Panc1 (cell line): ENCODE measurements around the gene KLHDC9. TPM values are rescaled to one million over a fixed set of nuclear protein-coding genes. Genes with fewer than 3 reads are reported as not detected.

Experiments used
- ATAC-seq: fragments of 200-7000 bp; cut with Tn5 transposase; 2 replicates; pipeline ENCODE4 v1.9.1; 2020; ENCODE audit warnings: mild to moderate bottlenecking, moderate library complexity
- BruUV-seq: library from RNA; stranded (reverse); fragments of 400-500 nt; replicated peaks from 2 replicates; lab custom pipeline; 2021; lab: Mats Ljungman, UMichigan
- CTCF ChIA-PET: fragments of 300-600 bp; sonication (Branson Sonifier 250); formaldehyde crosslinking; loops from one replicate; lab custom pipeline; 2022; ENCODE audit warnings: antibody characterized with exemption; lab: Charles Lee
- POLR2A ChIA-PET: fragments of 300-600 bp; sonication (Branson Sonifier 250); formaldehyde crosslinking; loops from one replicate; lab custom pipeline; 2022; ENCODE audit warnings: antibody characterized with exemption; lab: Charles Lee
- DNase-seq: peaks from one replicate; pipeline ENCODE4 v3.0.0-alpha.2; 2010; ENCODE audit warnings: low read depth, low spot score
- H3K27ac ChIP-seq: 2 replicates; pipeline ENCODE4 v1.5.1; 2011; ENCODE audit warnings: mild to moderate bottlenecking, low read length, inconsistent platforms
- H3K27me3 ChIP-seq: fragments of 200-500 bp; sonication (Bioruptor generic); 2 replicates; pipeline ENCODE4 v1.6.0; 2014; ENCODE audit warnings: low read length, inconsistent platforms; ENCODE audit not compliant: control insufficient read depth, insufficient read depth
- H3K36me3 ChIP-seq: fragments of 200-500 bp; sonication (Bioruptor generic); 2 replicates; pipeline ENCODE4 v1.5.1; 2014; ENCODE audit warnings: inconsistent platforms, mild to moderate bottlenecking, low read length, moderate library complexity; ENCODE audit not compliant: control insufficient read depth, insufficient read depth
- H3K4me1 ChIP-seq: 2 replicates; pipeline ENCODE4 v1.5.1; 2011; ENCODE audit warnings: inconsistent platforms, mild to moderate bottlenecking, low read length, moderate library complexity; ENCODE audit not compliant: control insufficient read depth, insufficient read depth
- H3K4me3 ChIP-seq, 2 experiments: 2 replicates each; pipeline ENCODE4 v1.5.1; 2011 to 2012; ENCODE audit warnings: low read depth in 2 of 2, low read length in 2 of 2, mild to moderate bottlenecking in 2 of 2, inconsistent platforms in 1 of 2, moderate library complexity in 1 of 2
- H3K9me3 ChIP-seq: fragments of 200-500 bp; sonication (Bioruptor generic); 2 replicates; pipeline ENCODE4 v1.5.1; 2014; ENCODE audit warnings: low read depth, mild to moderate bottlenecking, inconsistent platforms, low read length, moderate library complexity; ENCODE audit not compliant: control insufficient read depth, insufficient read depth
- CTCF ChIP-seq: fragments of 450-650 bp; IDR thresholded peaks from 2 replicates; pipeline ENCODE4 v1.5.1; 2017; ENCODE audit warnings: mild to moderate bottlenecking
- POLR2AphosphoS5 ChIP-seq: IDR thresholded peaks from 2 replicates; pipeline ENCODE4 v1.6.1; 2012; ENCODE audit warnings: mild to moderate bottlenecking, low read depth, low read length, moderate library complexity
- REST ChIP-seq, 2 experiments: IDR thresholded peaks; 2 replicates each; pipeline ENCODE4 v1.6.1; 2011 to 2012; ENCODE audit warnings: low read depth in 2 of 2, control low read depth in 1 of 2, low read length in 1 of 2, mild to moderate bottlenecking in 1 of 2, moderate library complexity in 1 of 2; ENCODE audit not compliant: insufficient read depth in 1 of 2
- SIN3A ChIP-seq: IDR thresholded peaks from 2 replicates; pipeline ENCODE4 v1.6.1; 2012; ENCODE audit warnings: low read depth, mild to moderate bottlenecking, low read length, moderate library complexity, borderline replicate concordance; ENCODE audit not compliant: insufficient read depth
- TCF7L2 ChIP-seq: IDR thresholded peaks from 2 replicates; pipeline ENCODE4 v1.6.1; 2011; ENCODE audit warnings: mild to moderate bottlenecking, low read depth, low read length, inconsistent platforms
- in situ Hi-C: cut with HindIII; loops from 2 replicates; pipeline ENCODE4 v1.10.0; 2016; ENCODE audit warnings: low sequenced_read_pairs, low pct_unique_long_range_greater_than_20kb
- intact Hi-C: fragments of 100-400 bp; cut with micrococcal nuclease; formaldehyde crosslinking; loops from one replicate; pipeline ENCODE4 v1.10.0; 2022; ENCODE audit not compliant: unreplicated experiment
- total RNA-seq: library from RNA; stranded (reverse); gene quantifications from one replicate; pipeline ENCODE4 v1.2.1, GENCODE V29; 2021; ENCODE audit not compliant: unreplicated experiment

The KLHDC9 gene
- total RNA-seq, 1 experiment from 2014 or later: 7.6 TPM

- TF ChIP-seq POLR2AphosphoS5: no peak
- no peak for TF ChIP-seq TCF7L2
- no peak for TF ChIP-seq REST (IDR thresholded peaks at IDR 0.05; ENCODE audit: insufficient read depth in 1 of 2, low read depth in 2 of 2, low read length in 1 of 2)
- TF ChIP-seq CTCF: no peak
- TF ChIP-seq SIN3A: no peak
- DNase-seq (no peak), ATAC-seq (no peak)
- BruUV-seq: no TSS peak
- H3K9me3 ChIP-seq: no peaks in the 10 kb centered on the region
- no peak overlapping the region for H3K27ac ChIP-seq
- intact Hi-C loops (loop anchor here (5.0 kb wide), 1 partner anchor 53 kb away; no protein-coding TSS in a partner anchor), in situ Hi-C loops (no loop called here)
- peaks cover 3% of the 10 kb centered on the region; the same call in 1 of the 2 replicates for H3K36me3 ChIP-seq
- CTCF ChIA-PET: no interaction called here
- 0 out of 2 replicates have a peak, but pooled peaks cover 6% of the 10 kb centered on the region for H3K4me1 ChIP-seq
- POLR2A ChIA-PET: interaction anchor here (0.5 kb wide), 1 partner anchor 59 kb away, joined by 8 read pairs; no protein-coding TSS in a partner anchor
- H3K4me3 ChIP-seq: no peak overlapping the region
- H3K27me3 ChIP-seq: no peaks in the 10 kb centered on the region
These were observed 2.9 kb upstream of the KLHDC9 start for GRCh38 chr1:161095230-161095629.

GRCh38 chr1:161096015-161096414, 2.1 kb upstream of the KLHDC9 start:
- in situ Hi-C loops: no loop called here
- no TSS peak for BruUV-seq
- POLR2A ChIA-PET: interaction anchor here (0.6 kb wide), 1 partner anchor 50 kb away, joined by 3 read pairs; the partner anchor contains the start of gene USF1

More at GRCh38 chr1:161096015-161096414, 2.1 kb upstream of the KLHDC9 start:
- ATAC-seq (no peak), DNase-seq (no peak)
- H3K4me1 ChIP-seq: 0 out of 2 replicates have a peak, but pooled peaks cover 6% of the 10 kb centered on the region
- H3K36me3 ChIP-seq: peaks cover 4% of the 10 kb centered on the region; the same call in 1 of the 2 replicates
- intact Hi-C loops: loop anchor here (2.0 to 5.0 kb wide), 2 partner anchors 54 to 99 kb away; no protein-coding TSS in a partner anchor
- H3K27ac ChIP-seq: no peak overlapping the region
- CTCF ChIA-PET: interaction anchor here (0.8 kb wide), 1 partner anchor 24 kb away, joined by 4 read pairs; no protein-coding TSS in a partner anchor
- no peak overlapping the region for H3K4me3 ChIP-seq
- TF ChIP-seq REST (IDR thresholded peaks at IDR 0.05; ENCODE audit: insufficient read depth in 1 of 2, low read depth in 2 of 2, low read length in 1 of 2) (no peak), POLR2AphosphoS5 (no peak)
- no peaks in the 10 kb centered on the region for H3K9me3 ChIP-seq
- H3K27me3 ChIP-seq: no peaks in the 10 kb centered on the region
